Measurements from ENCODE around the gene FSD1.

DNA sequence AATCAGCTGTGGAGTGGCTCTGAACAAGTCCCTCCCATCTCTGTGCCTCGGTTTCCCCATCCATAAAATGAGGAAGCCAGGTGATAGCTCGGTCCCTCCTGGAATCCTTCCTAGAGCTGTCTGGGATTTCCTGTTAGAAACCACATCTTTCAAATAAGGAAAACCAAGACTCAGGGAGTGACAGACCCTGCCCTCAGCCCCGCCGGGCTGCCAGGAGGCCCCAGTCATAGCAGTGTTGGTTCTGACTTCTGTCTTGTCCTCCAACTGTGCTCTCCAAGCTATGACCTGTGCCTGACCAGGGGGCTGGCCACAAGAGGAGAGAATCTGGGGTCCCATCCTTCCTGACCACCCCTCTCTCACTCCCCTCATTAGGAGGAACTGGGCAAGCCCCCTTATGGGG lies 26.4 kb upstream of the FSD1 start:
- TF ChIP-seq POLR2AphosphoS5 (IDR thresholded peaks at IDR 0.05; ENCODE audit: low read depth) = no peak
- TF ChIP-seq, protein P1, sequence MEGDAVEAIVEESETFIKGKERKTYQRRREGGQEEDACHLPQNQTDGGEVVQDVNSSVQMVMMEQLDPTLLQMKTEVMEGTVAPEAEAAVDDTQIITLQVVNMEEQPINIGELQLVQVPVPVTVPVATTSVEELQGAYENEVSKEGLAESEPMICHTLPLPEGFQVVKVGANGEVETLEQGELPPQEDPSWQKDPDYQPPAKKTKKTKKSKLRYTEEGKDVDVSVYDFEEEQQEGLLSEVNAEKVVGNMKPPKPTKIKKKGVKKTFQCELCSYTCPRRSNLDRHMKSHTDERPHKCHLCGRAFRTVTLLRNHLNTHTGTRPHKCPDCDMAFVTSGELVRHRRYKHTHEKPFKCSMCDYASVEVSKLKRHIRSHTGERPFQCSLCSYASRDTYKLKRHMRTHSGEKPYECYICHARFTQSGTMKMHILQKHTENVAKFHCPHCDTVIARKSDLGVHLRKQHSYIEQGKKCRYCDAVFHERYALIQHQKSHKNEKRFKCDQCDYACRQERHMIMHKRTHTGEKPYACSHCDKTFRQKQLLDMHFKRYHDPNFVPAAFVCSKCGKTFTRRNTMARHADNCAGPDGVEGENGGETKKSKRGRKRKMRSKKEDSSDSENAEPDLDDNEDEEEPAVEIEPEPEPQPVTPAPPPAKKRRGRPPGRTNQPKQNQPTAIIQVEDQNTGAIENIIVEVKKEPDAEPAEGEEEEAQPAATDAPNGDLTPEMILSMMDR (IDR thresholded peaks at IDR 0.05; ENCODE audit: insufficient read depth, low read length) = no peak
- TF ChIP-seq, protein P2, sequence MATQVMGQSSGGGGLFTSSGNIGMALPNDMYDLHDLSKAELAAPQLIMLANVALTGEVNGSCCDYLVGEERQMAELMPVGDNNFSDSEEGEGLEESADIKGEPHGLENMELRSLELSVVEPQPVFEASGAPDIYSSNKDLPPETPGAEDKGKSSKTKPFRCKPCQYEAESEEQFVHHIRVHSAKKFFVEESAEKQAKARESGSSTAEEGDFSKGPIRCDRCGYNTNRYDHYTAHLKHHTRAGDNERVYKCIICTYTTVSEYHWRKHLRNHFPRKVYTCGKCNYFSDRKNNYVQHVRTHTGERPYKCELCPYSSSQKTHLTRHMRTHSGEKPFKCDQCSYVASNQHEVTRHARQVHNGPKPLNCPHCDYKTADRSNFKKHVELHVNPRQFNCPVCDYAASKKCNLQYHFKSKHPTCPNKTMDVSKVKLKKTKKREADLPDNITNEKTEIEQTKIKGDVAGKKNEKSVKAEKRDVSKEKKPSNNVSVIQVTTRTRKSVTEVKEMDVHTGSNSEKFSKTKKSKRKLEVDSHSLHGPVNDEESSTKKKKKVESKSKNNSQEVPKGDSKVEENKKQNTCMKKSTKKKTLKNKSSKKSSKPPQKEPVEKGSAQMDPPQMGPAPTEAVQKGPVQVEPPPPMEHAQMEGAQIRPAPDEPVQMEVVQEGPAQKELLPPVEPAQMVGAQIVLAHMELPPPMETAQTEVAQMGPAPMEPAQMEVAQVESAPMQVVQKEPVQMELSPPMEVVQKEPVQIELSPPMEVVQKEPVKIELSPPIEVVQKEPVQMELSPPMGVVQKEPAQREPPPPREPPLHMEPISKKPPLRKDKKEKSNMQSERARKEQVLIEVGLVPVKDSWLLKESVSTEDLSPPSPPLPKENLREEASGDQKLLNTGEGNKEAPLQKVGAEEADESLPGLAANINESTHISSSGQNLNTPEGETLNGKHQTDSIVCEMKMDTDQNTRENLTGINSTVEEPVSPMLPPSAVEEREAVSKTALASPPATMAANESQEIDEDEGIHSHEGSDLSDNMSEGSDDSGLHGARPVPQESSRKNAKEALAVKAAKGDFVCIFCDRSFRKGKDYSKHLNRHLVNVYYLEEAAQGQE (IDR thresholded peaks at IDR 0.05; ENCODE audit: insufficient replicate concordance, low read depth) = no peak
- TF ChIP-seq SPI1 (IDR thresholded peaks at IDR 0.05; ENCODE audit: borderline replicate concordance, low read depth) = no peak
- TF ChIP-seq GABPA (IDR thresholded peaks at IDR 0.05; ENCODE audit: low read depth) = no peak
